ENCODE data around the gene CHRD.
A peak's percentile ranks its signal among the peaks of the same experiment; 100 is the strongest.

CHRD gene

DNA sequence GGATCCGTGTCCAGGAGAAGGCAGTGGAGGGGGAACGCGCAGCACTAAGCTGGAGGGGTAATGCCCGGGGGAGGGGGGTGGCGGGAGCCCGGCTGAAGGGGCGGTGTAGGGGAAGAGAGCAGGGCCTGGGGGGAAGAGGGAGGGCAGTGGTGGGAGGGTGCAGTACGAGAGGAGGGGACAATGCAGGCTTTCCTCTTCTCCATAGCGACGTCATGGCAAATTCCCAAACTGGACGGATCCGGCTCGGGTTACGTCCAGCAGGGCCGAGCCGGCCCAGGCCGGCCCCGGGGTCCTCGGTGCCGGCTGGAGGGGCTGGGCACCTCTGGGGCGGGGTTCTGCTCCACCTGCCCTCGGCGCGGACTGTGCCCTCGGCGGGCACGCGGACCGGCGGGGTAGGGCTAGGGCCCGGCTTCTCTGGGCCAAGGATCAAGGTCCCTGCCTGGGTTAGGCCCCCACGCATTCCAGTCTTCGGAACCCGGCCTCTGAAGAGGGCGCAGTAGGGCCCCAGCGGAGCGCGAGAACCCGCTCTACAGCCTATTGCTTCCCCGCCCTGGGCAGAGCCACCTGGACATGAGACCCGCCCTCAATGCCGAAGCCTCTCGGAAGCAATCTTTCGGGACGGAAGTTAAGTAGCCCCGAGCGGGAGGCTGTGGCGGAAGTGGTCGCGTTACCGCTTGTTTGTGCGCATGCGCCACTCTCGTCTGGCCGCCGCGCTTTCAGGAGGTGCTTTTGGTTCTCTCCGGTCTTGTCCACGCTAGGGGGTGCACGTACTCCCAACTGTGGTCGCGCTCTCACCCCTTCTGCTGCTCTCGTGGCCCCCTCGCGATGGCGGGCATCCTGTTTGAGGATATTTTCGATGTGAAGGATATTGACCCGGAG is 16.9 kb upstream of the CHRD start:
- Mint-ChIP-seq H3K4me3 (peak overlapping the region; percentile 99), H3K27me3 (peaks cover 5% of the 10 kb centered on the region), H3K36me3 (ENCODE audit: low read depth) (peaks cover 39% of the 10 kb centered on the region), H3K9me3 (no peaks in the 10 kb centered on the region), H3K4me1 (peaks cover 43% of the 10 kb centered on the region), H3K27ac (peak overlapping the region; percentile 100)
- ATAC-seq, result peak; percentile 89
- peak; percentile 97 for DNase-seq

DNA sequence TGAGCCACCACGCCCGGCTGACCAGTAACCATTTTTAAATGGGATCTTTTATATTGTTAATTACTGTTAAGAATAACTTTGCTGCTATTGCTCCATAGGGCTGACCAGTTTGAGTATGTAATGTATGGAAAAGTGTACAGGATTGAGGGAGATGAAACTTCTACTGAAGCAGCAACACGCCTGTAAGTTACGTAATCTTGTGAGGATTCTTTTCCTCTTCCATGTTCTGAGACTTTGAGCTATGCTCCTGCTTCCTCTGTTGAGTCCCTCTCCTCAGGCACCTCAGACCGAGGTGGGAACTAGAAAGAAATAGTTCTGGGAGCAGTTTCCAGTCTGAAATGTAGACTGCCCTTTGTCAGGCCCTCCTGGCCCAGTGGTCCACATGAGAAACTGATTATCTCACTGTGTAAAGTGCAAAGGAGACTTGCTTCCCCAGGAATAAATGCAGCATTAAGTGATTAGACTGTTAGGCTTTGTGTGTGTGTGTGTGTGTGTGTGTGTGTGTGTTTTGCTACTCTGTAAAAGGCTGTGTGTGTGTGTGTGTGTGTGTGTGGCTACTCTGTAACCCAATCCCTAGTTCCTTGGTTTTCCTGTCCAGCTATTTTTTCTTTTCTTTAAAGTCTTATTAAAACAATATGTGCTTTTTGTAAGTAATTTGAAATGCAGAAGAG is 13.1 kb upstream of the CHRD start:
- Mint-ChIP-seq H3K4me3 (peak overlapping the region; percentile 32), H3K9me3 (no peaks in the 10 kb centered on the region), H3K36me3 (ENCODE audit: low read depth) (peaks cover 58% of the 10 kb centered on the region), H3K4me1 (peaks cover 34% of the 10 kb centered on the region), H3K27me3 (peaks cover 3% of the 10 kb centered on the region), H3K27ac (no peak overlapping the region)
- ATAC-seq, result no peak
- DNase-seq, result no peak

DNA sequence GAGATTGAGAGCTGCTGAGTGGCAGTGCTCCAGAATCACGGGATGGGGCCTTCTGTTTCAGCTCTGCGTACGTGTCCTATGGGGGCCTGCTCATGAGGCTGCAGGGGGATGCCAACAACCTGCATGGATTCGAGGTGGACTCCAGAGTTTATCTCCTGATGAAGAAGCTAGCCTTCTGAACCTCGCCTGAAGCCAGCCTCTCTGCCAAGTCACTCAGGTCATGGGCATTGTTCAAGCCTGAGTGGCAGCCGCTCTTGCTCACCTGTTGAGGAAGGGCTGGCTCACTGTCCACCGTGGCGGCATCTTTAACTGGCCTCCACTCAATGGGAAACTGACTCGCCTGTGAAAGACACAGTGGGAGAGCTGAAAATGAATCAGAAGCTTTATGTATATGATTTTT is 11.7 kb upstream of the CHRD start:
- H3K9me3 Mint-ChIP-seq, result no peaks in the 10 kb centered on the region

DNA sequence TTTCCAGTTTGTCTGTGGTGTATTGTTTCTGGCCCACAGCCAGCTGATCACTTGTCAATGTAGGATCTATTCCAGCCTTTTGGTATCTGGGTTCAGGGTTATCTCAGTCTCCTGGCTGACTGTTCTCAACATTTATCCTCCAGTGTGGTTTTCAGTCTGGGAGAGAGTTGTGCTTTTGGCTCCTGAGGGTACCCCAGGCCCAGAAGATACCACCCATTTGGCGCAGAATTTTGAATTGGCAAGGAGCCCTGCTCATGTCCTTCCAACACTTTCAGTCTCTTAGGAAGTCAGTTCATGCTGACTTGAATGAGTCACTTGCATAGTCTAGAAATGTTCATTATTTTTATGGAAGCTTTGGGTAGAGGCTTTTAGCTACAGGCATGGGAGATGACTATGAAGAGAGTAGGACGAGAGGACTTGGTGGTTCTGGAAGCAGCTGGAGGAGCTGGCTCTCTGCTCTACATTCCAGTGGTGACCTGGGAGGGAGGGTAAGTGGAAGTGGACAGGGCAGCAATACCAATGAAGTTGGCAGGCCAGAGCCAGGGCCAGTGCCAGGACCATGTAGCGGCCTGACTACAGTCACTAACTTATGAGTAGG is 11.2 kb upstream of the CHRD start:
- Mint-ChIP-seq H3K4me1 (peaks cover 30% of the 10 kb centered on the region), H3K9me3 (no peaks in the 10 kb centered on the region), H3K27ac (no peak overlapping the region), H3K4me3 (no peak overlapping the region), H3K27me3 (no peaks in the 10 kb centered on the region), H3K36me3 (ENCODE audit: low read depth) (peaks cover 51% of the 10 kb centered on the region)
- DNase-seq (no peak), ATAC-seq (no peak)

More for the DNA sequence above, 11.7 kb upstream of the CHRD start:
- ATAC-seq (no peak), DNase-seq (no peak)
- H3K4me1 Mint-ChIP-seq, result peaks cover 34% of the 10 kb centered on the region
- H3K27me3 Mint-ChIP-seq, result peaks cover 2% of the 10 kb centered on the region
- peaks cover 57% of the 10 kb centered on the region for H3K36me3 Mint-ChIP-seq (ENCODE audit: low read depth)
- H3K4me3 Mint-ChIP-seq, result no peak overlapping the region
- no peak overlapping the region for H3K27ac Mint-ChIP-seq

DNA sequence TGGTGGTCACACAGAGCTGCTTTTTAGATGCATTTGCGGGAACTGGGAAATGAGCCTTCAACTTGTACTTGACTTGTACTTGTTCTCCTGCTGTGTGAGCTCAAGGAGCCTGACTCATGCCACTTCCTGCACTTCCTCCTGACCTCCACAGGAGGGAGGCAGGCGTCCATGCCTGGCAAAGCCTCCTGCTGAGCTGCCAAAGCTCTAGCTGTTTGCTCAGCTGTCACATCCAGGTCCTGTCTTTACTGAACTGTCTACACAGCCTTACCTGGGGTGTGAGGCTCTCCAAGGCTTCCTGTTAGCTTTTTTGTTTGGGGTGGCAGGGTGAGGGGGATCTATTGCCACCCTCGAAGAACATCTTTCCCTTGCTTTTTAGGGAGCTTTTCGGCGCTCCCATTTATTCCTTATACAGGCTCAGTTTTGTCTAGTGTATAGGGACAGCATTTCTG is 8.3 kb upstream of the CHRD start:
- no peak overlapping the region for H3K4me3 Mint-ChIP-seq
- peaks cover 31% of the 10 kb centered on the region for H3K36me3 Mint-ChIP-seq (ENCODE audit: low read depth)
- no peak overlapping the region for H3K27ac Mint-ChIP-seq
- DNase-seq, result peak; percentile 47
- peak; percentile 86 for ATAC-seq
- H3K4me1 Mint-ChIP-seq, result peaks cover 11% of the 10 kb centered on the region
- H3K9me3 Mint-ChIP-seq, result no peaks in the 10 kb centered on the region
- peaks cover 9% of the 10 kb centered on the region for H3K27me3 Mint-ChIP-seq

DNA sequence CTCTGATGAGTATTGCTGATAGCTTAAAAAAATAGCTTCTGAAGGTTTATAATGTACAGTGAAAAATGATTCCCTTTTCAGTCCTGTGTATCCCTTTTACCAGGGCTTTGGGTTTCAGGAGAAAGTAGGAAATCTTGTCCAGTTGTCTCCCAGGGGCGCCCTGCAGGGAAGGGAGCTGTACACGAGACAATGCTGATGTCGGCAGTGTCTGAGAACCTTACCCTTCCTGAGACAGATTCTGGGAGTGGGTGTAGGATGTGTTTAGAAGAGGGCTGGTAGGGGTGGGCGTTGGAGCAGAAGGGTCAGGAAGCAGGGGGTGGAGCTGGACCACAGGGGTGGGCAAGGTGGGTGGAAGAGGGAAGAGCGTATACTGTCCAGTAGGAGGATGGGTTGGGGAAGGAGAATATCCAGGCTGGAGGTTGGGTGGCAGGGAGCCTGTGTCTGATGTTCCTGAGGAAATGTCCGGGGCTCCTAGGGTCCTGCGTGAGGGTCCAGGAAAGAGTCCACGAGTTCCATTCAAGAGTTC is 7.5 kb upstream of the CHRD start:
- Mint-ChIP-seq H3K36me3 (ENCODE audit: low read depth) (peaks cover 23% of the 10 kb centered on the region), H3K27ac (no peak overlapping the region), H3K4me3 (no peak overlapping the region), H3K9me3 (no peaks in the 10 kb centered on the region), H3K4me1 (peaks cover 4% of the 10 kb centered on the region), H3K27me3 (peaks cover 12% of the 10 kb centered on the region)
- DNase-seq (no peak), ATAC-seq (no peak)

DNA sequence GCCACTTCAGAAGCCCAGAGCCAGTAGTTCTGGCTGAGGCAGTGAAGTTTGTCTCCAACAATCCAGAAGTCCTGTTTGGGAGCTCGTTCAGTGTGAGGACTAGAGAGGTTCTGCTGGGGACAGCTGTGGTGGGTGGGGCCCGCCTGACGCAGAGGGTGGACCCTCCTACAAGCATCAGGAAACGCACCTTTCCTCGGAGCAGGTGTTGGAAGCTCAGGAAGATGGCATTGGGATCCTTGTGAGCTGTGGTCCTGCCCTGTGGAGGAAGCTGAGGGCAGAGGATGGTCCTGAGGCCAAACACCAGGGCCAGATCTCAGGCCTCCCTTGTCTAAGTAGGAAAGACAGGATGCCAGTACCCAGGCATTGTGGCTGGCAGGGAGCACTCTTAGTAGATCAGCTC is 6.9 kb upstream of the CHRD start:
- Mint-ChIP-seq H3K9me3 (no peaks in the 10 kb centered on the region), H3K27ac (no peak overlapping the region), H3K27me3 (peaks cover 18% of the 10 kb centered on the region), H3K4me3 (no peak overlapping the region), H3K4me1 (peaks cover 5% of the 10 kb centered on the region), H3K36me3 (ENCODE audit: low read depth) (peaks cover 19% of the 10 kb centered on the region)
- ATAC-seq (no peak), DNase-seq (no peak)

DNA sequence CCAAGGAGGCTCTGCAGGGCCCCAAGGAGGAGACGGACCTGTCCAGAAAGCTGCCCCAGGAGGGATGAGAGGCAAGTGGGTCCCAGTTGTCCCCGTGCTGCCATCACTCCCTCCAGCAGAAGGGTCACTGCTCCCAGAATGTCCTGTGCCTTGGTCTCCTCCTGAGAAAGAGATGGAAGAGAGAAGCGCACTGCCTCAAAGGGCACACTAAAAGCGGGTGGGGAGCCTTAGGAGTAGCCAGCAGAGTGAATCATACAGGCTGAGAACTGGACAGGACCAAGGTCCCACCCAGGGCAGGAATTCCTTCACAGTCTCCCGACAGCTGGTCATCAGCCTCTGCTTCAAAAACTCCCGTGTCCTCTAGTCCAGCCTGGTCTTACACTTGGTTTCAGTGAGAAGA is 6.4 kb upstream of the CHRD start:
- Mint-ChIP-seq H3K27me3 (peaks cover 23% of the 10 kb centered on the region), H3K9me3 (no peaks in the 10 kb centered on the region), H3K4me3 (no peak overlapping the region), H3K36me3 (ENCODE audit: low read depth) (peaks cover 15% of the 10 kb centered on the region), H3K4me1 (peaks cover 6% of the 10 kb centered on the region), H3K27ac (no peak overlapping the region)
- no peak for ATAC-seq
- no peak for DNase-seq

DNA sequence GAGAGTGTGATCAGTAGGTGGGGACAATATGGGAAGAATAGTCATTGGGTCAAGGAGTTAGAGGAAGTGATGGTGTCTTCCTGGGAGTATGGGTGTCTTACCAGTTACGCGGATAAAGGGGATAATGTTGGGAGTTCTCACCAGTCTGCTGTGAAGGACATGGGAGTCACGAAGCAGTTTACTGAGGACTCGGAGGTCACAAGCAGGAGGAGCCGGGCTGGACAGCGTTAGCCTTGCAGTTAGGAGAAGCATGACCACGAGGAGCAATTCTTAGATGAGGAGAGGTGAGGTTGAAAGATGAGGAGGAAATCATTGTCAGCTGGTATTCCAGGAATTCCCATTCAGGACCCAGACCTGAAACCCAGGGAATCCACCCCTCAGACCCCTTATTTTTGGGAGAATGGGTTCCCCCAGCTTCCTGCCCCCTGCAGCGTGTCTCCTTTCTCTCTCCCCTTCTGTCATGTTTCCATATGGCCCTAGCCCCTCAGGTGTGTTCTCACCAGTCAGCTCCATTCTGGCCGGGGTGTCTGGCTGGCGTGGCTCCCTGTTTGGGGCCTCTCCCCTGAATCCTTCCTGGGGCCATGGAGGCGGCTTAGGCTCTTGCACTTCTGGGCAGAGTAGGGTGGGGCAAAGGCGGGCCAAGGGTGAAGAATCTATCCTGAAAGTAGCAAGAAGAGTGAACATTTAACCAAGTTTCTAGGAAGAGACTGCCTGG is 4.0 kb upstream of the CHRD start:
- Mint-ChIP-seq H3K36me3 (ENCODE audit: low read depth) (no peaks in the 10 kb centered on the region), H3K27ac (no peak overlapping the region), H3K9me3 (no peaks in the 10 kb centered on the region), H3K4me1 (peaks cover 9% of the 10 kb centered on the region), H3K27me3 (peaks cover 37% of the 10 kb centered on the region), H3K4me3 (no peak overlapping the region)
- no peak for ATAC-seq
- no peak for DNase-seq

DNA sequence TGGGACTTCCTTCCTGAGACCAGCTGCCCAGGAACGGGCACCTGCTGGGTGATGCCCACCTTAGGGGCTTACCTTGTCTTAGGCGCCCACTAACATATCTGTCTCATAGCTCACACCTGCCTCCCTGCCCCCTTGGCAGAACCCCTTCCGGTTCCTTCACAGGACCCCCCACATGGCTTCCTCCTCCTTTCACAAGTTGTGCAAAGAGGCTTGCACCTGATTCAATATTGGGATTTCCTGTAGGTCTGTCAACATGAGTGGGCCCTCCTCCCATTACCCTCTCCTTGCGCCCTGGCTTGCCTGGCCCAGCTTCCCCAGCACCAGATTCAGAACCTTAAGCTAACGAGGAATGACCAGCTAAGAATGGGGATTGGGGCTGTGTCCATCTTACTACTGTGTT is 2.5 kb upstream of the CHRD start:
- H3K4me3 Mint-ChIP-seq, result no peak overlapping the region
- H3K9me3 Mint-ChIP-seq, result no peaks in the 10 kb centered on the region
- H3K27me3 Mint-ChIP-seq, result peaks cover 50% of the 10 kb centered on the region
- ATAC-seq (no peak), DNase-seq (no peak)
- H3K36me3 Mint-ChIP-seq (ENCODE audit: low read depth), result no peaks in the 10 kb centered on the region
- peaks cover 6% of the 10 kb centered on the region for H3K4me1 Mint-ChIP-seq
- no peak overlapping the region for H3K27ac Mint-ChIP-seq

DNA sequence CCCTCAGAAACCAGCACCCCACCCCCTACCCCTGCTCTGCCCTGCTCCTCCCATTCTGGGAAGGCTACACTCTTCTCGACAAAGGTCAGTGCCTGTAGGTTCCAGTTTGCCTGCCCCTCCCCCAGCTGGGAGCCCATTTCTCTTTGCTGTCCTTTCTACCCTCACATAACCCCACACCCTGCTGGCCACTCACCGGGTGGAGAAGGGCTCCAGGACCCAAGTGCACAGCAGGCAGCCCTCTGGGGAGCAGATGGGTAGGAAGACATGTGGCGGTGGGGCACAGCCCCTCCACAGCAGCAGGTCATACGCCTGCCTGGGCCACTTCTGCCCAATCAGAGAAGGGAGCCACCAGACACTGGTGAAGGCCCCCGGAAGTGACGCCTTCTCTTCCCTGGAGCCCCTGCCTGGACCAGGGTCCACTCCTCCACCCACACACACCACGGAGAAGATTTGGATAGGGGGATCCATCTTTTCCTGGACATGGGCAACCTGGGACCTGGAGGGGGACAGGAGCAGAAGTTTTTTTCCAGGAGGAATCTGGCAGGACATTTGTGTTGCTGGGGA is 1.9 kb upstream of the CHRD start, which contains the start of gene THPO:
THPO (minus strand) TSS at position 326 of the 564 bp plus-strand sequence. CDS start 1,948 bp downstream, outside the sequence.
- H3K4me1 Mint-ChIP-seq, result peaks cover 6% of the 10 kb centered on the region
- peaks cover 56% of the 10 kb centered on the region for H3K27me3 Mint-ChIP-seq
- H3K9me3 Mint-ChIP-seq, result no peaks in the 10 kb centered on the region
- DNase-seq (no peak), ATAC-seq (no peak)
- no peak within 1 kb of the TSS for H3K4me3 Mint-ChIP-seq
- H3K36me3 Mint-ChIP-seq (ENCODE audit: low read depth), result no peaks in the 10 kb centered on the region
- H3K27ac Mint-ChIP-seq, result no peak within 1 kb of the TSS

DNA sequence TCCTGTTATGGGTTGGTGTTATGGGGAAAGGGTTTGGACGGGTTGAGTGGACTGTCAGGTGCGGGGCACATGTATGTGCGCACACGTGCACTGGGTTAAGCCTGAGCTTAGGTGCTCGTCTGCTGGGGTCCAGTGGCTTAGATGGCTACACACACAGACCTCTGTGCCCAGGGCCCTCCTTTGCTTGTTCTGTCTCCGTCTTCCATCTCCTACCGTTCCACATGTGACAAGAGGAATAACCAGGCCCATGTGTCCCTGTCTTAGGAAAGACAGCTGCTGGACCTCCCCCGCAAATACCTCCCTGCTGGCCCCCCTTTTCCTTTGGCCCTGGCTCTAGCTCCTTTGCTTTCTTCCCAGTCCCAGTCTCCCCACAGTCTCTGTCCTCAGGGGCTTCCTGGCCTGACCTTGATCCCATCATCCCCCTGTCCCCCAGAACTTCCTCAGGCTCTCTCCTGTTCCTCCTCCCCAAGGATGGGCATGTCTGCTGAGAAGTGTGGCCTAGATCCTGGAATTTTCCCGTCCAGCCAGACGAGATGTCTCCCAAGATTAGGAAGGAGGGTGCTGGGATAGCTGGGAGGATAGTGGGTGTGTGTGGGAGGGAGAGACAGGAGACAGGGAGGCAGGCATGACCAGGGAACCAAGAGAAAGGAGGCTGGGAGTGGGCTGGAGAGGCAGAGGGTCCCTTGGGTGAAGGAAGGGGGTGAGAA is 1.1 kb upstream of the CHRD start:
- no peak for ATAC-seq
- Mint-ChIP-seq H3K4me1 (peaks cover 6% of the 10 kb centered on the region), H3K27me3 (peaks cover 58% of the 10 kb centered on the region), H3K9me3 (no peaks in the 10 kb centered on the region), H3K36me3 (ENCODE audit: low read depth) (no peaks in the 10 kb centered on the region), H3K27ac (no peak overlapping the region), H3K4me3 (peak overlapping the region; percentile 61)
- no peak for DNase-seq

DNA sequence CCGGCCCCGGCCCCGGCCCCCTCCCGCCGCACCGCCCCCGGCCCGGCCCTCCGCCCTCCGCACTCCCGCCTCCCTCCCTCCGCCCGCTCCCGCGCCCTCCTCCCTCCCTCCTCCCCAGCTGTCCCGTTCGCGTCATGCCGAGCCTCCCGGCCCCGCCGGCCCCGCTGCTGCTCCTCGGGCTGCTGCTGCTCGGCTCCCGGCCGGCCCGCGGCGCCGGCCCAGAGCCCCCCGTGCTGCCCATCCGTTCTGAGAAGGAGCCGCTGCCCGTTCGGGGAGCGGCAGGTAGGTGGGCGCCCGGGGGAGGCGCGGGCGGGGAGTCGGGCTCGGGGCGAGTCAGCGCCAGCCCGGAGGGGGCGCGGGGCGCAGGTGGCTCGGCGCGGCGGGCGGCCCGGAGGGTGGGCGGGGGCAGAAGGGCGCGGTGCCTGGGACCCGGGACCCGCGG is 352 bp downstream of the CHRD start:
- Mint-ChIP-seq H3K4me3 (no peak overlapping the region), H3K27me3 (peaks cover 58% of the 10 kb centered on the region), H3K9me3 (no peaks in the 10 kb centered on the region), H3K36me3 (ENCODE audit: low read depth) (no peaks in the 10 kb centered on the region), H3K27ac (no peak overlapping the region), H3K4me1 (peaks cover 6% of the 10 kb centered on the region)
- DNase-seq, result peak; percentile 29
- ATAC-seq, result no peak
